ENCODE results near the gene CAGE1. TPM values are rescaled to one million over a fixed set of nuclear protein-coding genes. Genes with fewer than 3 reads are reported as not detected.
"Not testable (repeated sequence)": the region's sequence is repeated elsewhere in the genome, so short reads cannot be mapped to it uniquely, and the experiment has no call there.

CAGE1 gene
- total RNA-seq, 1 experiment from 2014 or later = not detected

DNA sequence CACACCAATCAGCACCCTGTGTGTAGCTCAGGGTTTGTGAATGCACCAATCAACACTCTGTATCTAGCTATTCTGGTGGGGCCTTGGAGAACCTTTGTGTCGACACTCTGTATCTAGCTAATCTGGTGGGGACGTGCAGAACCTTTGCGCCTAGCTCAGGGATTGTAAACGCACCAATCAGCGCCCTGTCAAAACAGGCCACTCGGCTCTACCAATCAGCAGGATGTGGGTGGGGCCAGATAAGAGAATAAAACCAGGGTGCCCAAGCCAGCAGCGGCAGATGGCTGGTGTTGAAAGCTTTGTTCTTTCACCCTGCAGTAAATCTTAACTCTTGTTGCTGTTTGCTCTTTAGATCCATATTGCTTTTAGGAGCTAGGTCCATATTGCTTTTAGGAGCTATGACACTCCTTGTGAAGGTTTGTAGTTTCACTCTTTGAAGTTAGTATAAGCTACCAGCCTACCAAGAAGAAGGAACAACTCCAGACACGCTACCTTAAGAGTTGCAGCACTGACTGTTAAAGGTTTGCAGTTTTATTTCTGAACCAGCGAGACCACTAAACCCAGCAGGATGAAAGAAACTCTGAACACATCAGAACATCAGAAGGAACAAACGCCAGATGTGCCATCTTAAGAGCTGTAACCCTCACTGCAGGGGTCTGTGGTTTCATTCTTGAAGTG is 44.6 kb downstream of the CAGE1 start:
- not testable (repeated sequence) for DNase-seq (ENCODE audit: low read depth)

DNA sequence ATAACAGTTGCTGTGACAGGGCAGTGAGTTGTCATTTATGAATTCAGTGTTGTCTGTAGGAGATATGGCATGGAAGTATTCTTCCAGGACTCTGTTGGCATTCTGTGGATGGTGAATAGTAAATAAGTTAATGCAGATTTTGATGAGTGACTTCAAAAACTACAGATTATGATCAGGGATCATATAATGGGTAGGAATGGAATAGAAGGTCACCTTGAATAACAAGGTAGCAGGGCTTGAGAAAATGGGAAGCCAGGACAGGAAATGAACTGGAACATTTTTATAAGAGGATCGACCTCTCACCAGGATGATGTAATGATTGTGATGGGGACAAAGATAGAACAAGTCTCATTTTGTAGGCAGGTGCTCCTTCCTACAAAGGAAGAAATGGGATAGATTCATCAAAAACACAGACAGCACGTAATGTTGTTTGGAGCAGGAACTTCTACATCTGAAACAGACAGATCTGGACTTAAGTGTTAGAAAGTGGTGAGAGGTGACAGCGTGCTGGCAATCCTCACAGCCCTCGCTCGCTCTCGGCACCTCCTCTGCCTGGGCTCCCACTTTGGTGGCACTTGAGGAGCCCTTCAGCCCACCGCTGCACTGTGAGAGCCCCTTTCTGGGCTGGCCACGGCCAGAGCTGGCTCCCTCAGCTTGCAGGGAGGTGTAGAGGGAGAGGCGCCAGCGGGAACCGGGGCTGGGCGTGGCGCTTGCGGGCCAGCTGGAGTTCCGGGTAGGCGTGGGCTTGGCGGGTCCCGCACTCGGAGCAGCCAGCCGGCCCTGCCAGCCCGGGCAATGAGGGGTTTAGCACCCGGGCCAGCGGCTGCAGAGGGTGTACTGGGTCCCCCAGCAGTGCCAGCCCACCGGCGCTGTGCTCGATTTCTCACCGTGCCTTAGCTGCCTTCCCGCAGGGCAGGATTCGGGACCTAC is 45.7 kb downstream of the CAGE1 start:
- in situ Hi-C loops (cut with HindIII; ENCODE audit: low pct_unique_long_range_greater_than_20kb, low sequenced_read_pairs) = no loop called here
- no peak for DNase-seq (ENCODE audit: low read depth)

More for the DNA sequence above, 44.6 kb downstream of the CAGE1 start:
- in situ Hi-C loops (cut with HindIII; ENCODE audit: low pct_unique_long_range_greater_than_20kb, low sequenced_read_pairs) = not testable (repeated sequence)

DNA sequence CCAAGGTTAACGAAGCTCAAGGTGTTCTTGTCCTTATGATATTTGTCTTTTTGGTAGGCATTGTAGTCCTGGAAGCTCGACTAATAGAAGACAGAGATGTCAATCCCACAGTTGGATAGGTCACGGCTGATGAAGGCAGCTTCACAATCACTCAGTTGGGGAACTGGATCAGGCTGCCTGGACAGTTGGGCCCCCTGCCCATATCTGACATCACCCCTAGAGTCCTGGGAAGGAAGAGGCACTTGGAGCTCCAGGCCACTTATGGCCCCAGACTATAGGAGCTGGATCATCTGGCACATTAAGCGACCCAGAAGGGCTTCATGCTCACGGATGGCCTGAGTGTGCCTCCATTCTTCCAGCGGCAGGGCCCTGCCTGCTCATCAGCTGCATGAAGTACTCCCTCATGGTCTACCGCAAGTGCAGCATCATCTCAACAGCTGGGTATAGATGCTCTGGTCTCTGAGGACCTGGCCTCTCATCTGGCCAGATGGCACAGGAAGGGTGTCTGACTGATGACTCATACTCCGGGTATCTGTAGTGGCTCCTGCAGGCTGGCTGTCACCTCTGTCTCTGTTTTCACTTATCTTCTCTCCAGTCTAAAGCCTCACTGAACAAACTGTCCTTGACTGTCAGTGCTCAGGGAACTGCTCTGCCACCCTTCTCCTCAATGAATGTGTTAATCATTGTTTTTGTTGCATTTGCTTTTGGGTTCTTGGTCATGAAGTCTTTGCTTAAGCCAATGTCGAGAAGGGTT is 47.4 kb downstream of the CAGE1 start:
- in situ Hi-C loops (cut with HindIII; ENCODE audit: low pct_unique_long_range_greater_than_20kb, low sequenced_read_pairs) = no loop called here
- peak; percentile 15 for DNase-seq (ENCODE audit: low read depth)

DNA sequence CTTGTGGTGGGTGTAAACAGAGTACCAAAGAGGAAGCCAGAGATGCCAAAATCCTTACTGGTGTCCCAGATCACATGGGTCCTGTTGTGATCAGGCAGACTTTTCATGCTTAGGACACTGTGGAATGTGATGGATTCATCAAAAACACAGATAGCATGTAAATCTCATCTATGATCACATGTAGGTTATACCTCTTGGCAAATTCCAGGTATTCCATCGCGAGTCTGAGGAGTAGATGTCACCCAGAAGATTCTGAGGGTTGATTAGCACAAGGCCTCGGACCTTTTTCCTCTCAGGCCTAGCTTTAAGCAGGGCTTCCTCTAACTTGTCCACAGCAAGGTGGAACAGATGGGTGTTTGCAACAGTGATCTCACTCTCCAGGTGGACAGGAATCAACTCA is 48.3 kb downstream of the CAGE1 start:
- DNase-seq (ENCODE audit: low read depth) = no peak
- in situ Hi-C loops (cut with HindIII; ENCODE audit: low pct_unique_long_range_greater_than_20kb, low sequenced_read_pairs) = no loop called here

DNA sequence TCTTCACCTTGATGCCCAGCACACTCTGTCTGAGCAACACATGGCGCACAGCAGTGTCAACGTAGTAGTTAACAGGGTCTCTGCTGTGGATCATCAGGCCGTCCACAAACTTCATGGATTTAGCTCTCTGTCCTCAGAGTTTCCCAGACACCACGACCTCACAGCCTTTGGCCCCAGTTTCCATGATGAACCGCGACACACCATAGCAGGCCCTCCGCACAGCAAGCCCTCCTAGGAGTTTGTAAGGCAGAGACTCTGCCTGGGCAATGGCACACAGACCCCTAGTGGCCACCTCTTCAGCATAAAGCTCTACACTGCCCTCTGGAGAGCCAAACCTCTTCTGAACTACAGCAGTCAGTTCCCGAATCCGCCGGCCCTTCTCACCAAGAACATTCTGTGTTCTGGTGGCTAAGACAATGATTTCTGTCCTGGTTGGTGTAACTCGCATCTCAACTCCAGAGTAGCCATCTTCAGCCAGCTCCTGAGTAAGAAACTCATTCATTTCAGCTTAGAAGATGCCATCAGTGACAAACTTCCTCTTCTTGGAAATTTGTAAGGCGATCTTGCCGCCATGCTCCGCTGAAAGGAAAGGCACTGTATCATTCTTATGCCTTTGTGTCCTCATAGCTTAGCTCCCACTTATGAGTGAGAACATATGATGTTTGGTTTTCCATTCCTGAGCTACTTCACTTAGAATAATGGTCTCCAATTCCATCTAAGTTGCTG is 50.4 kb downstream of the CAGE1 start:
- DNase-seq (ENCODE audit: low read depth); in situ Hi-C loops (cut with HindIII; ENCODE audit: low pct_unique_long_range_greater_than_20kb, low sequenced_read_pairs): not testable (repeated sequence)

DNA sequence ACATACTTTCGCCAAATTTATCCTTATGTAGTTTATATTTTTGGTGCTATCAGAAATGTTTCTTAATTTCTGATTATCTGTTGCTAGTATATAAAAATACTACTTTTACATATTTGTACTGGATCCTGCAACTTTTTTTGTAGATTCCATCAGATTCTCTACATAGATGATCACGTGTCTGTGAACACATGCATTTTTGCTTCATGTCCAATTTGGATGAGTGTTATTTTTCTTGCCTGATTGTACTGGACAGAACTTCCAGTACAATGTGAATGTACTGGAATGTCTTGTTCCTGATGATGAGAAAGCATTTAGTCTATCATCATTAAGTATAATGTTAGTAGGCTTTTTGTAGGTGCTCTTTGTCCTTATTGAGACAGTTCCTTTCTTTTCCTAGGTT is 51.5 kb downstream of the CAGE1 start:
- no peak for DNase-seq (ENCODE audit: low read depth)
- in situ Hi-C loops (cut with HindIII; ENCODE audit: low pct_unique_long_range_greater_than_20kb, low sequenced_read_pairs) = no loop called here

DNA sequence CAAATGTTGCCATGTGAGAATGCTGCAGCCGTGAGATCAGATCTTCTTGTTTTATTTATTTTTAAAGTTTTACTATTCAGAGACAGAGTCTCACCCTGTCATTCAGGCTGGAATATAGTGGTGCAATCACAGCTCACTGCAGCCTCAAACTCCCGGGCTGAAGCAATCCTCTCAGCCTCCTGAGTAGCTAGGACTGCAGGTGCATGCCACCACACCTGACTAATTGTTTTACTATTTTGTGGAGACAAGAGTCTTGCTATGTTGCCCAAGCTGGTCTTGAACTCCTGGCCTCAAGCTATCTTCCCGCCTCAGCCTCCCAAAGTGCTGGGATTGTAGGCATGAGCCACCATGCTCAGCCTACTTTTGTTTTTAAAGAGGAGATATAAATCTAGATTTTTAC is 54.0 kb downstream of the CAGE1 start:
- in situ Hi-C loops (cut with HindIII; ENCODE audit: low pct_unique_long_range_greater_than_20kb, low sequenced_read_pairs) = no loop called here
- no peak for DNase-seq (ENCODE audit: low read depth)

DNA sequence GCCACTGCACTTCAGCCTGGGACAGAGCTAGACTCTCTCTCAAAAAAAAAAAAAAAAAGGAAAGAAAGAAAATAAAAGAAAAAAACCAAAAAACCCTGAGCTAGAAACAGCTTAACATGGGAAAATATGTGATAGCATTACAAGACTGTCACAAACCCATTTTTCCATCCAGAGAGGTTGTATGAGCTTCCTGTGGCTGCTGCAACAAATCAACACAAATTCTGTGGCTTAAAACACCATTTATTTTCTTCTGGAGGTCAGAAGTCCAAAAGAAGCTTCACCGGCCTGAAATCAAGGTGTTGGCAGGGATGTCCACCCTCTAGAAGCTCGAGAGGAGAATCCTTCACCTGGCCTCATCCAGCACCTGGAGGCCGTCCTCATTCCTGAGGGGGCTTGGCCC is 54.9 kb downstream of the CAGE1 start:
- in situ Hi-C loops (cut with HindIII; ENCODE audit: low pct_unique_long_range_greater_than_20kb, low sequenced_read_pairs) = no loop called here
- DNase-seq (ENCODE audit: low read depth) = no peak

DNA sequence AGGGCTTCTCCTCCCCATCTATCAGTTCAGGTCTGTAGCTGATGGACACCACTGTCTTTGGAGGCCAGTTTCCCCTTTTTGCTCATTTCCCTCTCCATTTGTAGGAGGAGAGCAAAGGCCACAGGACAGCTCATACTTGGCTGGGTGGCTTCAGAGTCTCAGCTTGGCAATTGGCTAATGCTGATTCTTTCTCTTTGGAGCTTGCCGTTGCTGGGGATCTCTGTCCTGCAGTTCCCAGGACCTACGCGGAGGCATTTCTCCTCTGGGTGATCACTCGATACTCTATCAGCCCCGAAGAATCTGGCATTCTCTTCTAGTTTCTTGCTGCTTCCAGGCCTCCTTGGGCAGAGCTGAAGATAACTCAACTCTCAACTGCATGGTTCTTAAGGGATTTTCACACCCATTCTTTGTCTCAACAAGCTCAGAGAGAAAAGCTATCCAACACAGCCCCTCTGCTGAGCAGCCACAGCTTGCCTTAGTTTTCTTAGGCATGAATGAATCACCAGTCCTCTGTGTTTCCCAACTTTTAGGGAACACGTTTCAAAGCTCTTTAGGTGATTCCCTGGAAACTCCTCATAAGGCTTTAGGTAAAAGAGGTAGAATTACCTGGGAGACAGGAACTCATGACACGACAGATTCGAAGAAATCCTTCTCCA is 57.3 kb downstream of the CAGE1 start:
- DNase-seq (ENCODE audit: low read depth) = no peak
- in situ Hi-C loops (cut with HindIII; ENCODE audit: low pct_unique_long_range_greater_than_20kb, low sequenced_read_pairs) = no loop called here

DNA sequence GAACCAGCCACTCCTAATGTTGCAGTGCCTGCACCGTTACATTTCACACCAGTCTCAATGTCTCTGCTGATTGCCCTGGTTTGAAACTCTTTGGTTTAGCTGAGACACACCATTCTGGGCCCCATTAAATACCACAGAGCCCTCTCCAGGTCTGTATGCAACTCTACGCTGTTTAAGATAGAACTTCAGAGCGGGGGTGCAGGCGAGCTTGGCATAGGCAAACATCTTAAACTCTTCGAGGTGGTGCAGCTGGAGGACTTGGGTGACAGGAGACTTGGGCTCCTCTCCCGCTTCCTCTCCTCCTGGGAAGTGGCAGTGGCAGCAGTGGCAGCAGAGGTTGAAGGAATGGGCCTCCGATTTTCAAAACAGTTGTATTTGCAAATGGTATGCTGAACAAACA is 58.1 kb downstream of the CAGE1 start:
- in situ Hi-C loops (cut with HindIII; ENCODE audit: low pct_unique_long_range_greater_than_20kb, low sequenced_read_pairs) = no loop called here
- DNase-seq (ENCODE audit: low read depth) = no peak

DNA sequence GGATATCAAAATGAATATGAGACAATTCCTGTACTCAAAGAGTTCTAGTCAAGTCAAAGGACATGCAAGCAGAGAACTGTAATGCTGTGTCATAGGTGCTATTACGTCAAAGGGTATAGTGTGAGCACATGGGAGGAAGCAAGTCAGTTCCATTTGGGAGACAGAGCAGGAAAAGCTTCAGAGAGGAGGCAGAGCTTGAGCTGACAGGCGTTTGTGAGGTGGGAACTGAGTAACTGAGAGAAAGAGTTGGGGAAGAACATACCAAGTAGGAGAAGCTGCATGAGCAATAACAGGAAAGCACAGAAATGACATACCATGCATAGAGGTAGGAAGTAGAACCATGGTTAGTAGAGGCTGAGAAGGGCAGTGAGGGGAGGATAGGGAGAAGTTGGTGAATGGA is 61.3 kb downstream of the CAGE1 start:
- in situ Hi-C loops (cut with HindIII; ENCODE audit: low pct_unique_long_range_greater_than_20kb, low sequenced_read_pairs) = no loop called here
- no peak for DNase-seq (ENCODE audit: low read depth)

DNA sequence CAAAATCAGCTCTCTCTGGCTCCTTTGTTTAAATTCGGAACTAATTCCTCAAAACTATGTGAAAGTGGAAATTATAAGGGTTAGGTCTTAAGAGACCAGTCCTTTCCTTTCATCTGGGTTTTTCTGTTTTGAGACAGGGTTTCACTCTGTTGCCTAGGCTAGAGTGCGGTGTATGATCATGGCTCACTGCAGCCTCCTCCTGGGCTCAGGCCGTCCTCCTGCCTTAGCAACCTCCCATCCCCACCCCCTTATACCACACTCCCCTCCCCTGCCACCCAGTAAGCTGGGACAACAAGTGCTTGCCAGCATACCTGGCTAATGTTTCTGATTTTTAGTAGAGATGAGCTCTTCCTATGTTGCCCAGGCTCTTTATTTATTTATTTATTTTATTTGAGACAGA is 63.8 kb downstream of the CAGE1 start:
- in situ Hi-C loops (cut with HindIII; ENCODE audit: low pct_unique_long_range_greater_than_20kb, low sequenced_read_pairs) = no loop called here
- no peak for DNase-seq (ENCODE audit: low read depth)

DNA sequence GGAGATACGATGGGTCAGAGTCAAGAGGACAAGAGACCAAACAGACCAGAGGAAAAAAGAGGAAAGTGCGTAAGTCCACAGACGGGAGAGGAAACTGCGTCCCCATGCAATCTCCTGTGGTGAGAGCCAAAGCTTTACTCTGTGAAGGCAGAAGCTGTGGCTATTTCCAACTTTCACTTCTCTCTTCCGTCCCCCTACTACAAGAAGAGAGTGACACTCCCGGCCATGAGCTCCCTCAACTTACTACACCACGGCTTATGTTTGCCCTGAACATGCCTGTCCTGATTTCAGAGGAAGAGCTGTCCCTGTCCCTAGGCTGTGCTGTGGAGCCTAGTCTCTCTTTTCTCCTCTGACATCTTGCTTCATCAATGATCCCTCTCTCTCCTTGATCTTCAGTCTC is 65.0 kb downstream of the CAGE1 start:
- in situ Hi-C loops (cut with HindIII; ENCODE audit: low pct_unique_long_range_greater_than_20kb, low sequenced_read_pairs) = no loop called here

DNA sequence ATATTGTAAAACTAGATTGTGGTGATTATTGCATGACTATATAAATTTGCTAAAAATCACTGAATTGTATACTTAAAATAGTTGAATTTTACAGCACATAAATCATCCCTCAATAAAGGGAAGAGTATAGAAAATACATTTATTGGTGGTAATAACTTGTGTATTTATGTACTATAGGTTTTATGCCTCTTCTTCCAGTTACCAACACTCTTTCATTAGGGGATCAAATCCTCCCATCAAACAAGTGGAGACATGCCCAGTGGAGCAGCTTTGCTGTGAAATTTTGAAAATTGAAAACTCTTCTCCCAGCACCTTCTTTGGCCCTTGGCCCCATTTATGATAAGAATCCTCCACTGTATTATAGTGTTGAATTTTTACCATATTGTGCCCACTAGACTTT is 66.5 kb downstream of the CAGE1 start:
- no peak for DNase-seq (ENCODE audit: low read depth)
- in situ Hi-C loops (cut with HindIII; ENCODE audit: low pct_unique_long_range_greater_than_20kb, low sequenced_read_pairs) = no loop called here

More for the DNA sequence above, 65.0 kb downstream of the CAGE1 start:
- no peak for DNase-seq (ENCODE audit: low read depth)

DNA sequence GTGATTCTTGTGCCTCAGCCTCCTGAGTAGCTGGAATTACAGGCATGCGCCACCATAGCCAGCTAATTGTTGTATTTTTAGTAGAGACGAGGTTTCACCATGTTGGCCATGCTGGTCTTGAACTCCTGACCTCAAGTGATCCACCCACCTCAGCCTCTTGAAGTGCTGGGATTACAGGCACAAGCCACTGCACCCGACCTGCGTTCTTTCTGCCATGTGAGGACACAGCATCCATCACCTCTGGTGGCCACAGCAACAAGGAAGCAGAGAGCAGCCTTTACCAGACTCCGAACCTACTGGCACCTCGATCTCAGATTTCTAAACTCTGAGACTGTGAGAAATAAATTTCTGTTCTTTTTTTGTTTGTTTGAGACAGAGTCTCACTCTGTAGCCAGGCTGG is 67.7 kb downstream of the CAGE1 start:
- not testable (repeated sequence) for DNase-seq (ENCODE audit: low read depth)

DNA sequence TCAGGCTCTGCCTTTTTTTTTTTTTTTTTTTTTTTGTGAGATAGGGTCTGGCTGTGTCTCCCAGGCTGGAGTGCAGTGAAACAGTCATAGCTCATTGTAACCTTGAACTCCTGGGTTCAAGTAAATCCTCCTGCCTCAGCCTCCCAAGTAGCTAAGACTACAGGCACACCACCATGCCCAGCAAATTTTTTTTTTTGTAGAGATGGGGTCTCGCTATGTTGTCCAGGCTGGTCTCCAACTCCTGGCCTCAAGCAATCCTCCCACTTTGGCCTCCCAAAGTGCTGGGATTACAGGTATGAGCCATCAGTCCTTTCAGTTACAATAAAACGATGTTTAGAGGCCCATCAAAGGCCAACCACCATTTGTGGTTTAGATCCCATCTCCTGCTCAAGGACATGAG is 70.1 kb downstream of the CAGE1 start:
- in situ Hi-C loops (cut with HindIII; ENCODE audit: low pct_unique_long_range_greater_than_20kb, low sequenced_read_pairs); DNase-seq (ENCODE audit: low read depth): not testable (repeated sequence)

More for the DNA sequence above, 67.7 kb downstream of the CAGE1 start:
- in situ Hi-C loops (cut with HindIII; ENCODE audit: low pct_unique_long_range_greater_than_20kb, low sequenced_read_pairs) = not testable (repeated sequence)

DNA sequence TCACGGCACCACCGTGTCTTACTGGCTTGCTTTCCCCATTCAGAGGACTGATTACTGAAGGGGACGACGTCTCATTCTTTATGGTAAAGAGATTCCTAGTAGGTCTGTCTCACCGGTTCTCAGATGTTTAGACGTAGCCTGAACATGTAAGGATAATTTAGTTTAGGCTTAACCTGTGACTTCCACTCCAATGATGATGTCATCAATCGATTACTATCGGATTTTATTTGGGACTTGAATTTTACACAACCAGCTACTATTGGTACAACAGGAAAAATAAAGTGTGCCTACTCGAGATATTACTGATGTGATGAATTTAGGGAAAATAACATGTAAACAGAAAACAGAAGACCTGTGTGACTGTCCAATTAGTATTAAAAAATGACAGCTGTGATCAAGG is 72.0 kb downstream of the CAGE1 start:
- DNase-seq (ENCODE audit: low read depth) = no peak
- in situ Hi-C loops (cut with HindIII; ENCODE audit: low pct_unique_long_range_greater_than_20kb, low sequenced_read_pairs) = no loop called here

Measured in Caki2 (cell line).